GM12878 (cell line): Measurements from ENCODE around the gene TRIM13. TPM values are rescaled to one million over a fixed set of nuclear protein-coding genes. Genes with fewer than 3 reads are reported as not detected.

Source experiments
- ATAC-seq: fragments of 200-7000 bp; cut with Tn5 transposase; 3 replicates; pipeline ENCODE4 v1.9.1; 2020; ENCODE audit warnings: mild to moderate bottlenecking, moderate library complexity
- BruUV-seq: library from RNA; stranded (reverse); fragments of 400-500 nt; replicated peaks from 2 replicates; lab custom pipeline; 2021; lab: Mats Ljungman, UMichigan
- CTCF ChIA-PET: fragments of 300-600 bp; sonication (Branson Sonifier 250); formaldehyde crosslinking; extraction: SDS; loops from one replicate; lab custom pipeline; 2021; ENCODE audit warnings: inconsistent platforms; lab: Yijun Ruan, JAX
- POLR2A ChIA-PET: fragments of 350-600 bp; formaldehyde crosslinking; extraction: SDS; loops from one replicate; lab custom pipeline; 2021; ENCODE audit warnings: inconsistent platforms; lab: Charles Lee
- RAD21 ChIA-PET: fragments of 300-600 bp; sonication (Branson Sonifier 250); formaldehyde crosslinking; loops from one replicate; lab custom pipeline; 2023; ENCODE audit warnings: antibody characterized with exemption; ENCODE audit not compliant: unreplicated experiment; lab: Charles Lee
- SMC1A ChIA-PET: fragments of 300-600 bp; sonication (Branson Sonifier 250); formaldehyde crosslinking; loops from one replicate; lab custom pipeline; 2023; ENCODE audit not compliant: unreplicated experiment, uncharacterized antibody; lab: Charles Lee
- DNase-seq: peaks from one replicate; pipeline ENCODE4 v3.0.0-alpha.2; 2011; ENCODE audit warnings: low read depth, low spot score
- FAIRE-seq: peaks from 3 replicates; lab custom pipeline; 2011; peaks lifted over from hg19 to GRCh38; lab: Jason Lieb, UNC
- H2AFZ ChIP-seq: 2 replicates; pipeline ENCODE4 v1.6.0; 2011; ENCODE audit warnings: low read depth, low read length, control low read depth; ENCODE audit not compliant: control insufficient read depth
- H3K27ac ChIP-seq: 2 replicates; pipeline ENCODE4 v1.5.1; 2011; ENCODE audit warnings: control low read depth; ENCODE audit not compliant: control insufficient read depth, insufficient read depth
- H3K27me3 ChIP-seq, 2 experiments: replicated peaks in 1 of 2; 2 replicates each; pipeline versions ENCODE4 v1.6.0 to v1.6.1; 2011; ENCODE audit warnings: low read length in 1 of 2; ENCODE audit not compliant: control insufficient read depth in 2 of 2, insufficient read depth in 2 of 2
- H3K36me3 ChIP-seq, 2 experiments: 2 replicates each; pipeline ENCODE4 v1.5.1; 2011; ENCODE audit warnings: low read length in 1 of 2; ENCODE audit not compliant: control insufficient read depth in 2 of 2, insufficient read depth in 2 of 2
- H3K4me1 ChIP-seq: 2 replicates; pipeline ENCODE4 v1.6.1; 2011; ENCODE audit warnings: mild to moderate bottlenecking, low read length, moderate library complexity, mixed read lengths; ENCODE audit not compliant: control insufficient read depth, insufficient read depth
- H3K4me2 ChIP-seq: 2 replicates; pipeline ENCODE4 v1.6.0; 2011; ENCODE audit warnings: control low read depth; ENCODE audit not compliant: control insufficient read depth, insufficient read depth
- H3K4me3 ChIP-seq: fragments of 200-600 bp; sonication (generic); 2 replicates; pipeline ENCODE4 v1.5.1; 2016
- H3K79me2 ChIP-seq: 2 replicates; pipeline ENCODE4 v1.6.0; 2011; ENCODE audit warnings: low read length; ENCODE audit not compliant: control insufficient read depth, insufficient read depth
- H3K9ac ChIP-seq: 2 replicates; pipeline ENCODE4 v1.8.0; 2011; ENCODE audit warnings: low read length, control low read depth, mixed read lengths; ENCODE audit not compliant: control insufficient read depth, insufficient read depth
- H3K9me3 ChIP-seq: replicated peaks from 3 replicates; pipeline ENCODE4 v1.5.1; 2011; ENCODE audit warnings: mild to moderate bottlenecking, low read length; ENCODE audit not compliant: control insufficient read depth, insufficient read depth
- H4K20me1 ChIP-seq: 2 replicates; pipeline ENCODE4 v1.6.0; 2011; ENCODE audit not compliant: control insufficient read depth, insufficient read depth
- CEBPZ ChIP-seq: fragments of 150-350 bp; IDR thresholded peaks from 2 replicates; pipeline ENCODE4 v1.6.1; 2016; ENCODE audit warnings: low read depth, low read length
- FOXM1 ChIP-seq: IDR thresholded peaks from 2 replicates; pipeline ENCODE4 v1.6.1; 2012; ENCODE audit warnings: low read depth, mild to moderate bottlenecking, inconsistent platforms, low read length, moderate library complexity
- MEF2B ChIP-seq: fragments of 450-650 bp; IDR thresholded peaks from 2 replicates; pipeline ENCODE4 v1.6.1; 2018; ENCODE audit warnings: mild to moderate bottlenecking, moderate library complexity; ENCODE audit not compliant: partially characterized antibody, poor library complexity, severe bottlenecking
- MTA3 ChIP-seq: IDR thresholded peaks from 2 replicates; pipeline ENCODE4 v1.6.1; 2012; ENCODE audit warnings: low read length, inconsistent platforms, borderline replicate concordance
- NFYA ChIP-seq: IDR thresholded peaks from 2 replicates; pipeline ENCODE4 v1.6.1; 2011; ENCODE audit warnings: low read depth, mild to moderate bottlenecking, low read length, improper control_type of control experiment, borderline replicate concordance
- NR2C2 ChIP-seq: IDR thresholded peaks from 2 replicates; pipeline ENCODE4 v1.6.1; 2011; ENCODE audit warnings: borderline replicate concordance, low read depth; ENCODE audit not compliant: control insufficient read depth, insufficient read length
- PKNOX1 ChIP-seq: fragments of 450-650 bp; IDR thresholded peaks from 2 replicates; pipeline ENCODE4 v1.6.1; 2016; ENCODE audit warnings: mild to moderate bottlenecking
- POLR2AphosphoS5 ChIP-seq: IDR thresholded peaks from 2 replicates; pipeline ENCODE4 v1.6.1; 2011; ENCODE audit warnings: mild to moderate bottlenecking, low read length, inconsistent platforms
- RAD51 ChIP-seq: fragments of 450-650 bp; IDR thresholded peaks from 2 replicates; pipeline ENCODE4 v1.6.1; 2016; ENCODE audit warnings: moderate library complexity, mild to moderate bottlenecking, inconsistent platforms
- STAT3 ChIP-seq: IDR thresholded peaks from 2 replicates; pipeline ENCODE4 v1.6.1; 2011; ENCODE audit warnings: low read depth, low read length, improper control_type of control experiment
- TBL1XR1 ChIP-seq: IDR thresholded peaks from 2 replicates; pipeline ENCODE4 v1.6.1; 2012; ENCODE audit warnings: low read depth, low read length, improper control_type of control experiment
- USF2 ChIP-seq: IDR thresholded peaks from 2 replicates; pipeline ENCODE4 v1.6.1; 2011; ENCODE audit warnings: low read depth, low read length, improper control_type of control experiment, borderline replicate concordance
- WGBS: methylation state at CpG from one replicate; pipeline ENCODE4 v1.1.6; 2016; ENCODE audit warnings: low lambda C conversion rate; ENCODE audit not compliant: insufficient replicate concordance, insufficient coverage; ENCODE audit errors: missing lambda C conversion rate; 5-methylcytosine and 5-hydroxymethylcytosine counted together
- in situ Hi-C: fragments of 300-500 bp; cut with MboI; formaldehyde crosslinking; loops from 9 replicates; pipeline ENCODE4 v1.14.3; 2018; ENCODE audit warnings: mixed read lengths
- intact Hi-C: fragments of 100-400 bp; cut with micrococcal nuclease; formaldehyde crosslinking; loops from one replicate; pipeline ENCODE4 v1.14.2; 2022; ENCODE audit not compliant: unreplicated experiment
- polyA plus RNA-seq, 11 experiments: library from polyadenylated mRNA; depleted of rRNA in 4 of 11; unstranded in 6 of 11; stranded (reverse) in 5 of 11; fragments of >200 nt; fragmentation: Nextera tagmentation in 4 of 11; fragmentation: Illumina TruSeq in 1 of 11; extraction: Ambion mirVana in 4 of 11; extraction: Trizol in 1 of 11; gene quantifications; 1 replicate in 1 of 11; 2 replicates in 10 of 11; pipeline versions ENCODE4 v1.2.1 to v1.2.3, GENCODE V29; 2011 to 2016; ENCODE audit warnings: inconsistent platforms in 2 of 11, missing spikeins in 2 of 11, low read depth in 1 of 11
- total RNA-seq, 4 experiments: library from RNA; depleted of rRNA in 3 of 4; stranded (reverse); fragments of >200 nt in 3 of 4; fragmentation: Illumina TruSeq in 1 of 4; extraction: Trizol in 1 of 4; gene quantifications; 2 replicates each; pipeline versions ENCODE4 v1.2.1 to v1.2.3, GENCODE V29; 2013 to 2021
- TF ChIP-seq, protein P1 (sequence below), 3 experiments: IDR thresholded peaks in 2 of 3; conservative IDR thresholded peaks in 1 of 3; 2 replicates each; pipeline ENCODE4 v1.5.1; 2011; ENCODE audit warnings: low read depth in 3 of 3, low read length in 3 of 3, mild to moderate bottlenecking in 3 of 3, control low read depth in 2 of 3, moderate library complexity in 2 of 3, inconsistent platforms in 1 of 3, mixed read lengths in 1 of 3; ENCODE audit not compliant: control insufficient read depth in 2 of 3, insufficient read depth in 1 of 3; ENCODE audit errors: extremely low read depth in 1 of 3

TRIM13 gene
- total and polyA plus RNA-seq, 10 of the 15 experiments (the other 5 are each of a cell fraction or from before 2014, with no cell fraction given) = 15.4 to 33.8 (median 21.0) TPM

- no peak for TF ChIP-seq CEBPZ
- no peak for TF ChIP-seq NFYA
Measured at GRCh38 chr13:50012396-50013169, 15.7 kb downstream of the TRIM13 start (continued).

DNA sequence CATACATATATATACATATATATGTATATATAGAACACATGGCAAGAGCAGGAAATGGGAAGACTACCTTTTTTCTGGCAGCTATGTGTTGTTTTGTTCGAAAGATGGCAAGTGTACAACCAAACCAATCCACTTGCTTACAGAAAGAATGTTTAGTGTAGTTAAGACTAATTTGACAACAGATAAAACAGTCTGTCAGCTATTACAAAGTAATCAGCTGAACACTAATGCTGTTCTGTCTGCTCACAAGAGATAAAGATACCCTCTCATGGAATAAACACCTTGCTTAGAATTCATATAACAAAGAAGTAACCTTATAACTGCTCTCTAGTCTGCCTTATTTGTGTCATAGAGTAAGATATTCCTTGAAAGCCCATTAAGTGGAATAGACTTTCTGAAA lies 17.5 kb downstream of the TRIM13 start:
- no peak overlapping the region for H3K4me2 ChIP-seq
- ChIA-PET RAD21 (no interaction called here), SMC1A (interaction anchor here (0.7 to 1.3 kb wide), 3 partner anchors 14 to 19 kb away, joined by 3 to 5 read pairs (median 3); partner anchors contain the start of gene TRIM13), CTCF (interaction anchor here (1.6 kb wide), 1 partner anchor 17 kb away, joined by 5 read pairs; the partner anchor contains the start of gene TRIM13), POLR2A (no interaction called here)
- BruUV-seq = no TSS peak
- no peak for ATAC-seq
- H3K79me2 ChIP-seq = peaks cover 1% of the 10 kb centered on the region
- H2AFZ ChIP-seq = no peak overlapping the region
- DNase-seq = no peak
- H3K9ac ChIP-seq = no peak overlapping the region
- no peak for FAIRE-seq
- peaks cover 0 to 17% of the 10 kb centered on the region in 2 experiments for H3K36me3 ChIP-seq
- intact Hi-C loops = no loop called here
- no peaks in the 10 kb centered on the region for H3K4me1 ChIP-seq
- no peaks in the 10 kb centered on the region for H4K20me1 ChIP-seq
- H3K4me3 ChIP-seq = no peak overlapping the region
- no peaks in the 10 kb centered on the region for H3K27me3 ChIP-seq
- WGBS = 92% methylated on average over 1 of the region's 1 CpG
- H3K9me3 ChIP-seq = no peaks in the 10 kb centered on the region
- no peak overlapping the region for H3K27ac ChIP-seq
- in situ Hi-C loops = no loop called here
- TF ChIP-seq NR2C2 (no peak), USF2 (no peak), PKNOX1 (no peak), TBL1XR1 (no peak), POLR2AphosphoS5 (no peak), FOXM1 (no peak), STAT3 (no peak), MEF2B (no peak), RAD51 (no peak), MTA3 (no peak)
- TF ChIP-seq, protein P1, sequence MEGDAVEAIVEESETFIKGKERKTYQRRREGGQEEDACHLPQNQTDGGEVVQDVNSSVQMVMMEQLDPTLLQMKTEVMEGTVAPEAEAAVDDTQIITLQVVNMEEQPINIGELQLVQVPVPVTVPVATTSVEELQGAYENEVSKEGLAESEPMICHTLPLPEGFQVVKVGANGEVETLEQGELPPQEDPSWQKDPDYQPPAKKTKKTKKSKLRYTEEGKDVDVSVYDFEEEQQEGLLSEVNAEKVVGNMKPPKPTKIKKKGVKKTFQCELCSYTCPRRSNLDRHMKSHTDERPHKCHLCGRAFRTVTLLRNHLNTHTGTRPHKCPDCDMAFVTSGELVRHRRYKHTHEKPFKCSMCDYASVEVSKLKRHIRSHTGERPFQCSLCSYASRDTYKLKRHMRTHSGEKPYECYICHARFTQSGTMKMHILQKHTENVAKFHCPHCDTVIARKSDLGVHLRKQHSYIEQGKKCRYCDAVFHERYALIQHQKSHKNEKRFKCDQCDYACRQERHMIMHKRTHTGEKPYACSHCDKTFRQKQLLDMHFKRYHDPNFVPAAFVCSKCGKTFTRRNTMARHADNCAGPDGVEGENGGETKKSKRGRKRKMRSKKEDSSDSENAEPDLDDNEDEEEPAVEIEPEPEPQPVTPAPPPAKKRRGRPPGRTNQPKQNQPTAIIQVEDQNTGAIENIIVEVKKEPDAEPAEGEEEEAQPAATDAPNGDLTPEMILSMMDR (IDR thresholded peaks at IDR 0.05 in 2 of 3, conservative IDR thresholded peaks at IDR 0.05 in 1 of 3; ENCODE audit: control insufficient read depth in 2 of 3, extremely low read depth in 1 of 3, insufficient read depth in 1 of 3, low read depth in 3 of 3, low read length in 3 of 3) = no peak
